ENCODE results near the gene RNF144A.

Gene RNF144A

DNA sequence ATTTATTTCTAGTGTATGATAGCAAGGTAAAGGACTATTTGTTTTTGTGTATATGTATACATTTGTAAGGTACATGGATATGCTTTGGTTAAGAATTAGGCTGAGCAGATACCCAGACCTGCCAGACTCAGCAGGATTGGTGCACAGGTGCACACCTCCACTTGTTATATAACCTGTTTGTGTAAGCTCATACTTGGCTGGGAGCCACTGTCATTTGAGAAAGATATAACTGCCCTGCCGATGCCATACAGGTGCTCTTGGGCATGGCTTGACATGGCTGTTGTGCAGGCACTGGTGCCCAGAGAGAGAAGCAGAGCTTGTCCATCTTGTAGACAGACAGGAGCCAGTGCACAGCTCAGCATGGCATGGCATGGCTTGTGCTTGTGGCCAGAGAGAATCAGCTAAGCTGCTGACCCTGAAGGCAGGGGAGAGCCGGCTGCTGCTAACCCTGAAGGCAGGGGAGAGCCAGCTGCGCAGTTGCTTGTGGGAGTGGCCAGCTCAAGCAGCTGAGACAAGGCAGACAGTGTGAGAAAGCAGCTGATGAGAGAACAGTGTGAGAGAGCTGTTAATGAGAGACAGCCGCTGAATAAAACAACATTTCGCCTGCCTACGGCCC, 136.5 kb downstream of the RNF144A start:
- no peak for DNase-seq

DNA sequence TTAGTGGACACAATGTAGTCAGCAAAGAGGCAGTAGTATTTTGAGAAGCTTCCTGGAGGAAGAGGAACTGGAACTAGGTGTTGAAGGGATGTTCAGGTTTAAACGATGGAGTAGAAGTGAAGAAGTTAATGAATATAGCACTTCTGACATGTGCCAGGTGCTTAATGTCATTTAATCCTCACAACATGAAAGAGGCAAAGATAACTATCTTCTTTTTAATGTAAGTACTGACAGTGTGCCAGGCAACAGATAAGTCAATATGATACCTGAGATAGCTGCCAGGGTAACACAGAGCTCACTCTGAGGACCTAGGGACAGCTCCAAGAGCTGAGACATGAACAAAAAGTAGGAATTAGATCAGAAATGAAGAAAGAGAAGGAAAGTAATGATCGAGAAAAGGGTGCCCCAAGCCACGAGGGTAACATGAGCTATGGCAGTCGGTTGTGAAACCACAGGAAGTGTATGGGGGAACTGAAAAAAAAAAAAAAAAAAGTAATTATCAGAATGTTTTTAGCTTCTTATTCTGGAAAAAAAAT, 140.7 kb downstream of the RNF144A start:
- DNase-seq, result peak in 3 of 6 experiments; percentile 57 to 82 (median 73)

DNA sequence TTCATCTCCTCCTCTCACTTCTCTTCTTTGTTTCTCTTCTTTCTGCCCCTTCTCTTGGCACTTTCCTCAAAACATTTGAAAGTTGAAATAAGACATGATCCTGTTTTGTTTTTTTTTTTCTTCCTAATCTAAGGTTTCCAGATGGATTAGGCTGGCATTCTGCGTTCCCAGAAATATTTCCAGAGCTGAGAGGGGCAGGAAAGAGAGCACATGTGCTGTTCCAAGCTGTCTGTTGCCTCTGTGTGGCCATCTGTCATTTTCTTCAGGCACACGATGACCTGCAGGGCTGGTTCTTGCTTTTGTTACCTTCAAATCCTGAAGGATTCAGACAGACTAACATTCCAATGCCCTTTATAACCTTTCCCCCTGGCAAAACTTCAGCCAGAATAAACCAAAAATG, 142.9 kb downstream of the RNF144A start:
- no peak for DNase-seq

DNA sequence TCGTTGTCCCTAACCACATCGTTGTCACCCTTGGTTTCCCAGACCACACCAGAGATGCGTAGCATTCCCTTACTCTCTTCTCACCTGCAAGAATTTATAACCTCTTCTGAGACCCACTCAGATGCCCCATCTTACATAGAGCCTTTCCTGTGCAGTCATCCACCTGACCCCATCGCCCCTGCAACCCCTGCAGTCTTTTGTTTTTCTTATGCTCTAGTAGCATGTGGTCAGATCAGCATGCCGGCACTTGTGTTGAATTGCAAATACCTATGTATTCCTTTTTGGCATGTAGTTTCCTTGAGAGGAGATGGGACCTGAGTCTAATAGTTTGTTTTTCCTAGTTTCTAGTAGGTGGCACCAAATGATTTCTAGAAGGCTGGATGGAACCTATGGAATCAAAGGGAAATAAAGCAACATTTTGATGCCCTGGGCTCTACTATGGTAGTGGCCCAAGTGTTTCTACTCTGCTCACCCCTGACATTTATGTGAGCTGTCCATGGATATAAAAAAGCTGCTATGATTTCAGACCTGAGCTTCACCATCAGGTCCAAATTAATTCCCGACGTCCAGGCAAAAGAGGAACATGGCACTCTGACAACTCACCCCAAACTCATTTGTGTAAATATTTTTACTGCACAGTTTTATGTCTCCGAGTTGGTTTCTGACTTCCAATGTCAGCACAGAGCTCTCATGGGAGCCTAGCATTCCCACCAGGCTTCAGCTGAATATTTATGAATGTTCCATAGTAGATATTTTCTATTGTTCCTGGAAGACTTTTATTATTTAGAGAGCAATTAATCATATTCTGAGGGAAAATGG, 143.6 kb downstream of the RNF144A start:
- DNase-seq, result no peak

DNA sequence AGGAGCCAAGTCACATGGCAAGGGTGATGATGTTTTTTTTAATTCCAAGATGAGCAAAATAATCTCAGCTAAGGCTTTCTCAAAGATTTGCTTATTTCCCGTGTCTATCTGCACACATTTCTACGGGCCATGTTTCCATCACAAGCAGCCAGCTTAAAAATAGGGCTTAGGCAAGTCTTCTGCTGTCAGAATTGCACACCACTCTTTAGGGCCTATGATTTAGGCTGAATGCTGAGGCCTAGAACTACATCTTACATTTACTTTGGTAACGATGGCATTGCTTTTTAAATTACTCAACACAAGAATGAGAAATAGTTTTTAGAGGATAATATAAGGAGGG, 144.2 kb downstream of the RNF144A start:
- no peak for DNase-seq

DNA sequence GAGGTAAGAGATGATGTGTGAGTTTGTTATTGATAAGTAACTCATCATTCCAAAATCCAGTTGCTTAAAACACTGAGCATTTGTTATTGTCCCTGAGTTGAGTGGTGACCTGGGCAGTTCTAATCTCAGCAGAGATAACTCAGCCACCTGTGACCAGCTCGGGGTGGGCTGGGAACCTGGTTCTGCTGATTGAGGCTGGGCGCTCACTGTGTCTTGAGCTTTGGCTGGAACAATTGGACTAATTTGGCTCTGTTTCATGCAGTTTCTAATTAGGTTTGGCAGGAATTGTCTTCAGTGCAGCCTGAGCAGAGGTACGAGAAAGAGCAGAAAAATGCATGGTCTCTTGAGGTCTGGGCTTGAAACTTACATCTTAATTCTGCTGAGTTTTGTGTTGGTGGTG, 144.7 kb downstream of the RNF144A start:
- DNase-seq, result no peak

DNA sequence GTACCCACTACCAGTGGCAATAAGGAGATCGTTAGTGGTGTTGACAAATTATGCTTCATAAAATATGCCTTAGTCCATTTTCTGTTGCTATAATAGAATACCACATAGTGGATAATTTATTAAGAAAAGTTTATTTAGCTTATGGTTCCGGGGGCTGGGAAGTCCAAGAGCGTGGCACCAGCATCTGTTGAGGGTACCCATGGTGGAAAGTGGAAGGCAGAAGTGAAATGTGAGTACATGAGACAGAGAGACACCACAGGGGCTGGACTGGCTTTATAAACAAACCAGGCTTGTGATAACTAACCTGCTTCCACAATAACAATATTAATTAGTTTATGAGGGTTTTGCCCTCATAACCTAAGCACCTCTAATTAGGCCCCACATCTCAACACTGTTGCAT, 146.6 kb downstream of the RNF144A start:
- DNase-seq, result no peak

DNA sequence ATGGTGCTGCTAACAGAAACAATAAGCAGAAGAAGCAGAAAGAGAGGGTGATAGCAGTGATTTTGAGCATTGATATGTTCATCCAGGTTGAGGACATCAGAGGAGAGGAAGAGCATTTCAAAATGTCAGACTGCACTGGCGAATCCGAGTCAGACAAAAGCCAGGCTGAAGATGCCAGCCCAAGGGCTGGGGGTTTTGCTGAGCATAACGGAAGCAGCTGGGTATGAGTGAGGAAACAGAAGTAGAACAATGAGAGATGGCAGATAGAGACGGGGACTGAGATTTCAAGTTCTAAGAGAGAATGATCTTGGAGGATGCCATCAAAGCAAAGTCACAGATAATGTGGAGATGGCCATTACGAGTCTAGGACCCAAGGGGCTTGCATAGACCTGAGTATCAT, 151.2 kb downstream of the RNF144A start:
- peak in 1 of 6 experiments; percentile 7 for DNase-seq

DNA sequence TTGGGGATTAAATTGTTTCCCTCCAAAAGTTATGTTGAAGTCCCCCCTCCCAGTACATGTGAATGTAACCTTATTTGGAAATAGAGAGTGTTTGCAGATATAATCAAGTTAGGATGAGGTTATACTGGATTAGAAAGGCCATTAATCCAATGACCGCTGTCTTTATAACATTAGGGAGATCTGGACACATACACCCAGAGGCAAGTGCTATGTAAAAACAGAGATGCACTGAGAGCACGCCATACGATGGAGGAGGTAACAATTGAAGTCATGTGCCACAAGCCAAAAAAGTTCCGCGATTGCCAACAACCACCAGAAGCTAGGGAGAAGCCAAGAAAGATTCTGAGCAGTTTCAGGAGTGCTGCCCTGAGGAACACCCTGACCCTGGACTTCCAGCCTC, 153.3 kb downstream of the RNF144A start:
- DNase-seq, result no peak

DNA sequence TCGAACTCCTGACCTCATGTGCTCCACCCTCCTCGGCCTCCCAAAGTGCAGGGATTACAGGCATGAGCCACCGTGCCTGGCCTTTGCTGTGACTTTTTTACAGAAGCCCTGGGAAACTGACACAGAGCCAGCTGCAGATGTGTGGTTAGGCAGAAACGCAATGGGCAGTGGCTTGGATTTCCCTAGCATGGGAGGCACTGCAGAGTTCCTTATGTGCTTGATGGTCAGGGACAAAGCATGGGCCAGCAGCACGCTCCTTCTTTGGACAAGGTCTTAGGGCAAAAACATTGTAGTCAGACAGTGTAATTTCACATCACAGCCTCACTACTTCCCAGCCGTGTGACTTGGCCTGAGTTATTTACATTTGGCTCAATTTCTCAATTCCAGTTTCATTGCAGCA, 153.9 kb downstream of the RNF144A start:
- DNase-seq, result no peak

DNA sequence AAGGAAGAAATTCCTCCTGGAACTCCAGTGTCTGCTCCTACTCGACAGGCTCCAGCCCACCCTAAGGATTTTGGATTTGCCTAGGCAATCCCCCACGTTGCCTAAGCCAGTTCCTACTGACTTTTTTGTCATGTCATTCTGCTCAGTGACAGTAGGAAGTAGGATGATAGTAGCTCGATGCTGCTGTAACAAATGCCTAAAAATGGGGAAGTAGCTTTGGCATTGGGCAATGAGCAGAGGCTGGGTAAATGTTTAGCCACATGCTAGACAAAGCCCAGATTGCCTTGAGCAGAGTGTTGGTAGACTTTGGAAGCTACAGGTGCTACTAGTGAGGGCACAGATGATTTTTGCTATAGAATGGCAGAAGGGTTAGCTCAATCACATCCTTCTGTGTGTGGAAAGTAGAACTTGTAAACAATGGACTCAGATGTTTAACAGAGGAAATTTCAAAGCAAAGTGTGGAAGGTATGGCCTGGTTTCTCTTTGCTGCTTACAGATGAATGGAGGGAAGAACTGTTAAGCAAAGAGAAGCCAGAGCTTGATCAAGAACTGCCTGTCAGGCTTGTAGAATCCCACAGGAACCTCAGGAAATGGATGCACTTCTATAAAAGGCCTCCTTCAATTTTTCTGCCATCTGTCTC, 154.8 kb downstream of the RNF144A start:
- DNase-seq, result no peak

DNA sequence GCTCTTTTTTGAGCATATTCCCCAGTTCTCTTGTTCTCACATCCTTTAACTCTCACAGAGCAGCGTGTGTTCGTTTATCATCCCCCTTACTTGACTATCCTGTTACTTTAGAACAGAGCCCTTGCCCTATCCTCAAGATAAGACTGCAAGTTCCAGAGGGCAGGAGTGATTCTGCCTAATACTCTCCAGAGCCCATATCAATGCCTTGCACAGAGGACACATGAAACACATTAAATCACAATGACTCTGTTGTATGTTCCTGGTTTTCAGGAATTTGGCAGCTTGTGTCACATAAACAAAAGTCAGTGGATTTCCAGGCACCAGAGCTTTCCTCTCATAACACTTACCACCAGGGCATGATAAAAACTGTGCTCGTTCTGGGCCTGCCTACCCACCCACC, 156.7 kb downstream of the RNF144A start:
- no peak for DNase-seq

DNA sequence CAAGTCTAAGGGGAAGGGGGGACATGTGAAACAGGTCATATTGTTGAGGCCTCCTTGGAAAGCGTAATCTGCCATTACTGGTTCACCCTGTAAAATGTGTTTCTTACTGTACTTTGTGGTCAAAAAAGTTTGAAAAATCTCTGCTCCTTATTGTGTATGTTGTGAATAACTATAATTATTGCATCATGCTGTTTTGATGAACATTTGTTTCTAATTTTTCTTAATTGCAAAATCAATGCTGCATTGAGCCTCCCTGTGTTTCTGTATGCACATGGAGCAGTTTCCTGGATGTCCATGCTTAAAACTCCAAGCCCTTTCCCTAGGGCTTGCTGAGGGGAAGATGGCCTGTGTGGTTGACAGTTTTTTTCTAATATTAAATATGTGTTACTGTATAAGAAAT, 158.6 kb downstream of the RNF144A start:
- no peak for DNase-seq

DNA sequence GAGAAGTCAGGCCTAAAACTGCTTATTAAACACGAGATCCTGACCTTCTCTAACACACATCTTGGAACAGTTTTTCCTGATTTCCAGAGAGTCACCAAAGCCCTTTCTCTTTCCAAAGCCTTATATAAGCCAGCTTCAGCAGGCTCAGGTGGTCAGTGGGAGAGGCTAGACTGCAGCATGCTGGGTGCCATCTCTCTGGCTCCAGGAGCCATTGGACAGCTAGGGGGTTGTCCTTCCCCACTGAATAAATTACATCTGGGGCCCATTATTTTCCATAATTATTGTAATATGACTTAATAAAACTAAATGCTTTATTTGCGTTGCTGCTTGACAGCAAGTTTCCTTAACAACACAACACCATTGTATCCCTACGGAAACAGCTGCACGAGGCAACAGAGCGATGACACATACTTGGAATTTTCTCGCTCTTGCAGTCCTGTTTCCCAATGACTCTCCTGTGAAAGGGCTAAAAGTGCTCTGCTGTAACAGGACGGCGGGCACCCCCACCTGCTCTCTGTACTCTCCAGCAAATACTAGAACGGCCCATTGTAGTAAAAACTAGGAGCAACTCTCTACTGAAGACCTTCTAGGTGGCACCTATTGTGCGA, 160.6 kb downstream of the RNF144A start:
- no peak for DNase-seq

DNA sequence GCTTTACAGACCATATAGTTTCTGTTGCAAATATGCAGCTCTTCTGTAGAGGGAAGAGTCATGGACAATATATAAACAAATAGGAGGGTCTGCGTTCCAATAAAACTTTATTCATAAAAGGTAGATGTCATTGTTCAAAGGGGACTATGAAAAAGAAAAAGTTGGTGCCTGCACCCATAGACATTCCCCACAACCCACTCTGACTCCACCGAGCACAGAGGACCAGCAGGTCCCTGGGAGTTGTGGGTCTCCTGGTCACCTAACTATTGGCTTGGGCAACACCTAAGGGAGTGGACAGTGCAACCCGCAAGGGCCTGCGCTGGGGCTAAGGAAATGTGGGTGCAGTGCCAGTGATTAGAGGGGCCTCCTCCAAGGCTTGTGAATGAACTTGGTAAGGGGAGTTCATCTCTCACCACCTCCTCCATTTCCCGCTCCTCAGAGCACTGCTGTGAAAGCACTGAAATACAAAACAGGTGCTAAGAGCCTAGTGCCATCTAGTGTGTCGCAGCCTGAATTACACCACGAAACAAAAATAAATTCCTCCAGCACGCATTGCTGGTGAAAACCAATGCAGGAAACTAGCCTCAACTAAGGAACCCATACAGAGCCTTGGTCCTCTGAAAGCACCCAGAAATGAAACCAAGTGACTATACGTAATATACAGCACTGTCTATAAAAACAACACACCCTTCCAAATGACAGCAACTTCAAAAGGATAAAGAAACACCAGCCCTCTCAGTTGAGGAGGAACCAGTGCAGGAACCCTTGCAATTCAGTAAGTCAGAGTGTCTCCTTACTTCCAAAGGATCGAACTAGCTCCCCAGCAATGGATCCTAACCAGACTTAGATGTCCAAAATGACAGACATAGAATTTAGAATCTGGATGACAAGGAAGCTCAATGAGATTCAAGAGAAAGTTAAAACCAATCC, 166.6 kb downstream of the RNF144A start:
- DNase-seq, result peak in 2 of 6 experiments; percentile 6 to 7

DNA sequence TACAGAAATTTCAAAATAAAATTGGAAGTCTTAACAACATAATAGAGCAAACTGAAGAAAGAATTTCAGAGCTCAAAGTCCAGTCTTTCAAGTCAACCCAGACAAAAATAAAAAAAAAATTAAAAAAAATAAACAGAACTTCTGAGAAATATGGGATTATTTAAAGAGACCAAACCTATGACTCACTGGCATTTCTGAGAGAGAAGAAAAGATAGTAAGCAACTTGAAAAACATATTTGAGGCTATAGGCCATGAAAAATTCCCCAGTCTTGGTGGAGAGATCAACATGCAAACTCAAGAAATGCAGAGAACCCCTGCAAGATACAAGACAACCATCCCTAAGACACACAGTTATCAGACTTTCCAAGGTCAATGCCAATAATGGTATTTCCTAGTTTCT, 167.4 kb downstream of the RNF144A start:
- DNase-seq, result no peak

DNA sequence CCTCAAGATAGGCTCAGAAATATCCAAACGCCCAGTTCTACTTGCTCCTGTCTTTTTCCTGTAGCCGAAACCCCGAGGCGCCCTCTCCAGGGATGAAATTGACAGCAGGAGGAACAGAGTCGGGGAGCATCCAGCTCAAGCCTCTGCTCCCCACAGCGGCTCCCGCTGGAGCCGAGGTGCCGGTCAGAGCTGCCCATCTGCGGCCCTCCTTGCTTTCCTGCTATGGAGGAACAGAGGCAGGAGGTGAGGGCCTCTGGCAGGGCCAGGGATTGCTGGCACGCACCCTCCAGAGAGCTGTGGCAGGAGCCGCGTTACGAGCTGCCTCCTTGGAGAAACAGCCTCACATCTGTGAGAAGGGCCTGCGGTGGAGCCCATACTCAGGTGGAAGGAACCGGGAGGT, 172.1 kb downstream of the RNF144A start:
- DNase-seq, result no peak

DNA sequence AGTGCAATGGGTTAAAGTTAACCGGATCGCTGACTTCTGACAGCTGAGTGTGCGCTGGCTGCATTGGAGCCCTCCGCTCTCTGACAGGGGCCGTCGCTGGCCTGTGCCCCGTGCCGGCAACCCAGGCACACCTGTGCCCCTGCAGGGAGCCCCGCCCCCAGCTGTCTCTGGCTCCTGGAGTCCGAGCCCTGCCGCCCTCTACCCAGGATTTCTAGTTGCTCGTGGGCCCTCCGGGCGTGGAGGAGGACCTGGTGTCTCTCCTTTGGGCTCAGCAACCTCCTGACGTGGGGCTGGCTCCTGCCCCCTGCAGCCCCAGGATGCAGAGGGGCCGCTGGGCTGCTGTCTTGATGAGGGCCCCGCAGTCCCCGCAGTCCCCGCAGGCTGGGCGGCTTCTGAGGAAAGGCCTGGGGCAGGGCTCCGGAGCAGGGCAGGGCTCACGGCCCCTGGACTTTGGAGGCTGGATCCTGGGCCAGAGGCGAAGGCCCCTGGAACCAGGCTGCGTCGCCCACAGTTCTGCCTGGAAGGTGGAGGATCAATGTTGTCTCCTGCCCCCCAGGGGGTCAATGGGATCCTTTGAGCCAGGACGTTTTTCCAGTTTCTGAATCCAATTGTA, 172.8 kb downstream of the RNF144A start:
- no peak for DNase-seq

DNA sequence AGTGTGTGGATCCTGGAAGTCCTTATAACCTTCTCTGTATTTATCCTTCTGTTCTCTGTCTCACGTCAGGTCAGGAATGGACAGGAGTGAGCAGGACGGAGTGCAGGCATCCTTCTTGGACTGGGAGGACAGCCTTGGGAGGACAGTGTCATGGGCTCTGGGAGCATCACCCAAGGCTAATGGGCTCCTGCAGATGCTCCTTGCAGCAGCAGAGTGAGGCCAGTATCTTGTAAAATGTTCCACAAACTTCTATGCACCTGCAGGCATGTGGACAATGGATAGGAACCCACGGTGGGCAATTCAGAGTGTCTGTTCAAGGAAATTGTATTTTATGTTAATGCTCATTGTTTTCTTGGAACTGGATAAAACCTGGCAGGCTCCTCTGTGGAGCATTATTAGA, 176.2 kb downstream of the RNF144A start:
- DNase-seq, result no peak

All from stimulated activated naive CD4-positive, alpha-beta T cell (primary cell).